ENCODE measurements around the gene MMP24OS.

DNA sequence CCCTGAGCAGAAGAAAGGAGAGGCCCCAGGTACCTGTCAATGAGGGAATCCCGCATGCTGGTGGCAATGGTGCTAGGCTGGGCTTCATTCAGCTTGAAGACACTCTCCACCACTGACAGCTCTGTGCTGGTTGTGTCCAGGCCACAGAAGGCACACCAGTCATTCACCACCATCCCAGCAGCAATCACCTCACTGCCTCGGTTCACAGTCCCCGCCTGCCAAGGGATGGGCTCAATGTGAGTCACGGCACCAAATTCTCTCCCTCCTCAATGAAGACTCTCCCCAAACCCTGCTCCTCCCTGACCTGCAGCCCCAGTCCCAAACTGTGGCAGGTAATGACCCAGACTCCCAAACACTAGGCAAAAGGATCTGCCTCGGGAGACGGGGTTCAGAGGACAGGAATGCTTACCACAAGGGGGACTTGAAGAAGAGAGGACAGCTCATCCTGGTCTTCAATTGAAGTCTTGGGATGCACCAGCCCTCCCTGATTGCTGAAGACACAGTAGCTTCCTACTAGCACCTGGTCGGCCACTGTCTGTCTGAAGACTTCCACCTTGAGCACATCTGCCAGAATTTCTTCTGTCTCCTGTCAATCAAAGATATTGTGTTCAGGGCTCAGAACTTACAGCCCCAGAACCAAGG is 1.7 kb upstream of the MMP24OS start:
- TF ChIP-seq, protein P1, sequence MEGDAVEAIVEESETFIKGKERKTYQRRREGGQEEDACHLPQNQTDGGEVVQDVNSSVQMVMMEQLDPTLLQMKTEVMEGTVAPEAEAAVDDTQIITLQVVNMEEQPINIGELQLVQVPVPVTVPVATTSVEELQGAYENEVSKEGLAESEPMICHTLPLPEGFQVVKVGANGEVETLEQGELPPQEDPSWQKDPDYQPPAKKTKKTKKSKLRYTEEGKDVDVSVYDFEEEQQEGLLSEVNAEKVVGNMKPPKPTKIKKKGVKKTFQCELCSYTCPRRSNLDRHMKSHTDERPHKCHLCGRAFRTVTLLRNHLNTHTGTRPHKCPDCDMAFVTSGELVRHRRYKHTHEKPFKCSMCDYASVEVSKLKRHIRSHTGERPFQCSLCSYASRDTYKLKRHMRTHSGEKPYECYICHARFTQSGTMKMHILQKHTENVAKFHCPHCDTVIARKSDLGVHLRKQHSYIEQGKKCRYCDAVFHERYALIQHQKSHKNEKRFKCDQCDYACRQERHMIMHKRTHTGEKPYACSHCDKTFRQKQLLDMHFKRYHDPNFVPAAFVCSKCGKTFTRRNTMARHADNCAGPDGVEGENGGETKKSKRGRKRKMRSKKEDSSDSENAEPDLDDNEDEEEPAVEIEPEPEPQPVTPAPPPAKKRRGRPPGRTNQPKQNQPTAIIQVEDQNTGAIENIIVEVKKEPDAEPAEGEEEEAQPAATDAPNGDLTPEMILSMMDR (IDR thresholded peaks at IDR 0.05) = no peak
- TF ChIP-seq EP300 (IDR thresholded peaks at IDR 0.05) = no peak
- TF ChIP-seq POLR2AphosphoS5 (IDR thresholded peaks at IDR 0.05) = no peak
